IMR-90 (cell line): ENCODE data around the gene VWA8. TPM values are rescaled to one million over a fixed set of nuclear protein-coding genes. Genes with fewer than 3 reads are reported as not detected.

Experiments
- ATAC-seq: fragments of 200-7000 bp; cut with Tn5 transposase; 2 replicates; pipeline ENCODE4 v1.9.1; 2020; ENCODE audit warnings: low read depth, mild to moderate bottlenecking, moderate library complexity
- BruUV-seq: library from RNA; stranded (reverse); fragments of 400-500 nt; replicated peaks from 2 replicates; lab custom pipeline; 2021; lab: Mats Ljungman, UMichigan
- CTCF ChIA-PET: fragments of 300-600 bp; formaldehyde crosslinking; extraction: SDS; loops from one replicate; lab custom pipeline; 2021; ENCODE audit warnings: antibody characterized with exemption; lab: Yijun Ruan, JAX
- POLR2A ChIA-PET: fragments of 300-600 bp; sonication (Branson Sonifier 250); formaldehyde crosslinking; loops from one replicate; lab custom pipeline; 2022; ENCODE audit warnings: antibody characterized with exemption; ENCODE audit not compliant: unreplicated experiment; lab: Charles Lee
- DNase-seq: peaks from one replicate; pipeline ENCODE4 v3.0.0; 2013
- H2AFZ ChIP-seq: replicated peaks from 2 replicates; pipeline ENCODE3; 2013; ENCODE audit warnings: low read length, mild to moderate bottlenecking; ENCODE audit not compliant: poor library complexity
- H2AK5ac ChIP-seq: 2 replicates; pipeline ENCODE4 v1.6.1; 2013; ENCODE audit warnings: low read depth, low read length, inconsistent platforms
- H2AK9ac ChIP-seq: replicated peaks from 2 replicates; pipeline ENCODE3; 2013; ENCODE audit warnings: mild to moderate bottlenecking, low read depth, low read length, moderate library complexity; ENCODE audit not compliant: poor library complexity
- H2BK120ac ChIP-seq: 2 replicates; pipeline ENCODE4 v1.6.1; 2013; ENCODE audit warnings: low read depth, low read length, inconsistent platforms
- H2BK15ac ChIP-seq: 3 replicates; pipeline ENCODE4 v1.6.1; 2013; ENCODE audit warnings: low read depth, low read length, inconsistent platforms
- H2BK20ac ChIP-seq: 2 replicates; pipeline ENCODE4 v1.6.1; 2013; ENCODE audit warnings: low read depth, mild to moderate bottlenecking, inconsistent platforms, low read length, moderate library complexity
- H2BK5ac ChIP-seq: 2 replicates; pipeline ENCODE4 v1.6.1; 2013; ENCODE audit warnings: mild to moderate bottlenecking, low read depth, low read length, inconsistent platforms; ENCODE audit not compliant: poor library complexity, severe bottlenecking
- H3K14ac ChIP-seq: replicated peaks from 2 replicates; pipeline ENCODE4 v1.6.1; 2013; ENCODE audit warnings: low read depth, low read length, inconsistent platforms
- H3K18ac ChIP-seq: 2 replicates; pipeline ENCODE4 v1.6.1; 2013; ENCODE audit warnings: low read depth, low read length, control low read depth
- H3K23ac ChIP-seq: 2 replicates; pipeline ENCODE4 v1.6.1; 2013; ENCODE audit warnings: low read depth, low read length, inconsistent platforms
- H3K27ac ChIP-seq: 2 replicates; pipeline ENCODE4 v1.5.1; 2013; ENCODE audit warnings: mild to moderate bottlenecking, control low read depth, low read length; ENCODE audit not compliant: insufficient read depth
- H3K27me3 ChIP-seq: 2 replicates; pipeline ENCODE4 v1.6.1; 2013; ENCODE audit warnings: low read length; ENCODE audit not compliant: control insufficient read depth, insufficient read depth
- H3K36me3 ChIP-seq: 2 replicates; pipeline ENCODE4 v1.6.1; 2013; ENCODE audit warnings: low read length, mixed read lengths; ENCODE audit not compliant: control insufficient read depth, insufficient read depth
- H3K4ac ChIP-seq: 2 replicates; pipeline ENCODE4 v1.6.1; 2013; ENCODE audit warnings: low read depth, low read length, inconsistent platforms
- H3K4me1 ChIP-seq: 2 replicates; pipeline ENCODE4 v1.6.1; 2013; ENCODE audit warnings: low read length, mixed read lengths; ENCODE audit not compliant: control insufficient read depth, insufficient read depth
- H3K4me2 ChIP-seq: 2 replicates; pipeline ENCODE4 v1.6.1; 2013; ENCODE audit warnings: low read depth, mild to moderate bottlenecking, control low read depth, low read length, moderate library complexity
- H3K4me3 ChIP-seq: 2 replicates; pipeline ENCODE4 v1.5.1; 2013; ENCODE audit warnings: low read depth, mild to moderate bottlenecking, control low read depth, low read length, moderate library complexity; ENCODE audit not compliant: insufficient read depth
- H3K56ac ChIP-seq: 2 replicates; pipeline ENCODE4 v1.6.1; 2013; ENCODE audit warnings: low read length, inconsistent platforms; ENCODE audit not compliant: insufficient read depth; ENCODE audit errors: extremely low read depth
- H3K79me1 ChIP-seq, 2 experiments: 2 replicates each; pipeline ENCODE4 v1.6.1; 2013; ENCODE audit warnings: low read length in 2 of 2, inconsistent platforms in 1 of 2, low read depth in 1 of 2
- H3K9ac ChIP-seq: 2 replicates; pipeline ENCODE4 v1.6.1; 2013; ENCODE audit warnings: low read depth, low read length, control low read depth
- H3K9me1 ChIP-seq: 2 replicates; pipeline ENCODE4 v1.6.1; 2013; ENCODE audit warnings: low read length, inconsistent platforms; ENCODE audit not compliant: insufficient read depth
- H3K9me3 ChIP-seq: 2 replicates; pipeline ENCODE4 v1.6.1; 2013; ENCODE audit warnings: low read length; ENCODE audit not compliant: control insufficient read depth, insufficient read depth
- H4K20me1 ChIP-seq: 2 replicates; pipeline ENCODE4 v1.6.1; 2013; ENCODE audit warnings: low read length, inconsistent platforms; ENCODE audit not compliant: insufficient read depth
- H4K5ac ChIP-seq: 2 replicates; pipeline ENCODE4 v1.6.1; 2013; ENCODE audit warnings: mild to moderate bottlenecking, low read depth, low read length, control low read depth
- H4K8ac ChIP-seq, 2 experiments: 2 replicates each; pipeline ENCODE4 v1.6.1; 2013; ENCODE audit warnings: low read depth in 2 of 2, low read length in 2 of 2, control low read depth in 1 of 2, inconsistent platforms in 1 of 2
- H4K91ac ChIP-seq: 2 replicates; pipeline ENCODE4 v1.6.1; 2013; ENCODE audit warnings: low read depth, low read length, inconsistent platforms; ENCODE audit not compliant: insufficient read depth
- BHLHE40 ChIP-seq: fragments of 150-350 bp; IDR thresholded peaks from 2 replicates; pipeline ENCODE4 v1.6.1; 2016; ENCODE audit warnings: mild to moderate bottlenecking, low read depth, low read length
- CEBPB ChIP-seq: IDR thresholded peaks from 2 replicates; pipeline ENCODE4 v1.6.1; 2012; ENCODE audit warnings: low read depth, low read length, improper control_type of control experiment
- CHD1 ChIP-seq: IDR thresholded peaks from 2 replicates; pipeline ENCODE4 v1.6.1; 2012; ENCODE audit warnings: low read depth, low read length, improper control_type of control experiment
- ELK1 ChIP-seq: fragments of 150-350 bp; IDR thresholded peaks from 2 replicates; pipeline ENCODE4 v1.6.1; 2016; ENCODE audit warnings: low read depth, mild to moderate bottlenecking, low read length, moderate library complexity, borderline replicate concordance
- FOS ChIP-seq: fragments of 150-350 bp; IDR thresholded peaks from 2 replicates; pipeline ENCODE4 v1.6.1; 2016; ENCODE audit warnings: low read depth, low read length
- MAFK ChIP-seq: IDR thresholded peaks from 2 replicates; pipeline ENCODE4 v1.6.1; 2012; ENCODE audit warnings: low read depth, low read length, improper control_type of control experiment
- MAZ ChIP-seq: IDR thresholded peaks from 2 replicates; pipeline ENCODE4 v1.6.1; 2012; ENCODE audit warnings: low read depth, mild to moderate bottlenecking, low read length, improper control_type of control experiment, moderate library complexity, borderline replicate concordance
- MXI1 ChIP-seq: IDR thresholded peaks from 2 replicates; pipeline ENCODE4 v1.6.1; 2012; ENCODE audit warnings: low read depth, mild to moderate bottlenecking, low read length, moderate library complexity, borderline replicate concordance
- NFE2L2 ChIP-seq: fragments of 150-350 bp; IDR thresholded peaks from 2 replicates; pipeline ENCODE4 v1.6.1; 2016; ENCODE audit warnings: low read depth, mild to moderate bottlenecking, low read length
- POLR2A ChIP-seq: IDR thresholded peaks from 2 replicates; pipeline ENCODE4 v1.6.1; 2012; ENCODE audit warnings: mild to moderate bottlenecking, low read depth, low read length
- RAD21 ChIP-seq: IDR thresholded peaks from 2 replicates; pipeline ENCODE4 v1.6.1; 2012; ENCODE audit warnings: low read length, improper control_type of control experiment
- RCOR1 ChIP-seq: IDR thresholded peaks from 2 replicates; pipeline ENCODE4 v1.6.1; 2012; ENCODE audit warnings: mild to moderate bottlenecking, low read length, improper control_type of control experiment; ENCODE audit not compliant: insufficient replicate concordance
- SMC3 ChIP-seq: fragments of 150-350 bp; IDR thresholded peaks from 2 replicates; pipeline ENCODE4 v1.6.1; 2016; ENCODE audit warnings: low read depth, mild to moderate bottlenecking, antibody characterized with exemption, low read length, moderate library complexity
- WGBS, 2 experiments: methylation state at CpG; one replicate each; pipeline versions ENCODE4 v1.1.5 to v1.1.7; 2013; ENCODE audit warnings: missing lambda C conversion rate in 2 of 2; ENCODE audit not compliant: insufficient read length in 1 of 2; ENCODE audit errors: extremely low coverage in 2 of 2; 5-methylcytosine and 5-hydroxymethylcytosine counted together
- dilution Hi-C: fragments of 300-500 bp; cut with HindIII; formaldehyde crosslinking; loops from one replicate; pipeline ENCODE4 v1.14.3; 2018; ENCODE audit warnings: low sequenced_read_pairs; ENCODE audit not compliant: unreplicated experiment
- in situ Hi-C: fragments of 300-500 bp; cut with MboI; formaldehyde crosslinking; loops from 3 replicates; pipeline ENCODE4 v1.14.3; 2019; ENCODE audit warnings: low sequenced_read_pairs, inconsistent platforms, mixed read lengths
- intact Hi-C: fragments of 100-400 bp; cut with micrococcal nuclease; formaldehyde crosslinking; loops from 2 replicates; pipeline ENCODE4 v1.10.0; 2022
- polyA plus RNA-seq, 3 experiments: library from polyadenylated mRNA; depleted of rRNA; stranded (reverse); fragments of >200 nt; gene quantifications; 2 replicates each; pipeline ENCODE4 v1.2.3, GENCODE V29; 2012; ENCODE audit warnings: low replicate concordance in 1 of 3
- total RNA-seq: library from RNA; depleted of rRNA; stranded (reverse); fragments of >200 nt; gene quantifications from 2 replicates; pipeline ENCODE4 v1.2.3, GENCODE V29; 2012
- TF ChIP-seq, protein P1 (sequence below): conservative IDR thresholded peaks from 2 replicates; pipeline ENCODE4 v1.5.1; 2012; ENCODE audit warnings: mild to moderate bottlenecking, low read depth, low read length, improper control_type of control experiment
- TF ChIP-seq, protein P2 (sequence below): fragments of 150-350 bp; IDR thresholded peaks from 2 replicates; pipeline ENCODE4 v1.6.1; 2017; ENCODE audit warnings: mild to moderate bottlenecking, antibody characterized with exemption, low read length, low read depth

Gene VWA8
- total and polyA plus RNA-seq, 2 of the 4 experiments (the other 2 are of a cell fraction): 5.9 to 18.3 TPM

DNA sequence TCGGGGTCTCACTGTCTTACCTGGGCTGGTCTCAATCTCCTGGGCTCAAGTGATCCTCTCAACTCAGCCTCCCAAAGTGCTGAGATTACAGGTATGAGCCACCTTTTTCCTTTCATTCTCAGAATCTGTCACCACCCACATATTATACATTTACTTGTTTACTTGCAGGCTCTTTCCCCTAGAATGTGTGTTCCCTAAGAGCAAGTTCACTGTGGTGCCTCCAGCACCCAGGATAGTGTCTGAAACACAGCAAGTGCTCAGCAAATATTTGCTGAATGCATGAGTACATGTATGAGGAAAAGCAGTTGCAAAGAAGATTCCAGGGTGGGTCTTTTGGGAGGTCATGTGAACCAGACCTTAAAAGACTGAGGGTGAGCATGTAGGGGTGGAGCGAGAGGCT, 406.7 kb downstream of the VWA8 start:
- Histone ChIP-seq H2BK5ac (no peak overlapping the region), H3K27me3 (peaks cover 2% of the 10 kb centered on the region), H3K9me1 (no peaks in the 10 kb centered on the region), H3K4me2 (no peak overlapping the region), H2BK120ac (no peak overlapping the region), H3K4me3 (no peak overlapping the region), H3K14ac (no peak overlapping the region), H2AK9ac (no peak overlapping the region), H3K56ac (no peak overlapping the region), H3K79me1 (no peaks in the 10 kb centered on the region), H3K9ac (no peak overlapping the region), H3K4ac (no peak overlapping the region), H3K9me3 (no peaks in the 10 kb centered on the region), H2BK20ac (no peak overlapping the region), H3K27ac (no peak overlapping the region), H3K36me3 (no peaks in the 10 kb centered on the region), H2AFZ (no peak overlapping the region), H3K4me1 (no peaks in the 10 kb centered on the region), H4K20me1 (no peaks in the 10 kb centered on the region), H3K18ac (no peak overlapping the region), H2BK15ac (no peak overlapping the region), H4K8ac (no peak overlapping the region), H3K23ac (no peak overlapping the region), H4K5ac (no peak overlapping the region), H4K91ac (no peak overlapping the region), H2AK5ac (no peak overlapping the region)
- no peak for DNase-seq
- no TSS peak for BruUV-seq
- ChIA-PET CTCF (no interaction called here), POLR2A (no interaction called here)
- intact Hi-C loops (no loop called here), dilution Hi-C loops (no loop called here), in situ Hi-C loops (no loop called here)
- no peak for TF ChIP-seq MAZ
- TF ChIP-seq RCOR1: no peak
- no peak for TF ChIP-seq RAD21
- TF ChIP-seq, protein P1, sequence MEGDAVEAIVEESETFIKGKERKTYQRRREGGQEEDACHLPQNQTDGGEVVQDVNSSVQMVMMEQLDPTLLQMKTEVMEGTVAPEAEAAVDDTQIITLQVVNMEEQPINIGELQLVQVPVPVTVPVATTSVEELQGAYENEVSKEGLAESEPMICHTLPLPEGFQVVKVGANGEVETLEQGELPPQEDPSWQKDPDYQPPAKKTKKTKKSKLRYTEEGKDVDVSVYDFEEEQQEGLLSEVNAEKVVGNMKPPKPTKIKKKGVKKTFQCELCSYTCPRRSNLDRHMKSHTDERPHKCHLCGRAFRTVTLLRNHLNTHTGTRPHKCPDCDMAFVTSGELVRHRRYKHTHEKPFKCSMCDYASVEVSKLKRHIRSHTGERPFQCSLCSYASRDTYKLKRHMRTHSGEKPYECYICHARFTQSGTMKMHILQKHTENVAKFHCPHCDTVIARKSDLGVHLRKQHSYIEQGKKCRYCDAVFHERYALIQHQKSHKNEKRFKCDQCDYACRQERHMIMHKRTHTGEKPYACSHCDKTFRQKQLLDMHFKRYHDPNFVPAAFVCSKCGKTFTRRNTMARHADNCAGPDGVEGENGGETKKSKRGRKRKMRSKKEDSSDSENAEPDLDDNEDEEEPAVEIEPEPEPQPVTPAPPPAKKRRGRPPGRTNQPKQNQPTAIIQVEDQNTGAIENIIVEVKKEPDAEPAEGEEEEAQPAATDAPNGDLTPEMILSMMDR: no peak
- TF ChIP-seq CHD1: no peak
- TF ChIP-seq ELK1: no peak
- no peak for TF ChIP-seq MAFK
- no peak for TF ChIP-seq CEBPB
- no peak for TF ChIP-seq POLR2A
- no peak for TF ChIP-seq NFE2L2
- TF ChIP-seq, protein P2, sequence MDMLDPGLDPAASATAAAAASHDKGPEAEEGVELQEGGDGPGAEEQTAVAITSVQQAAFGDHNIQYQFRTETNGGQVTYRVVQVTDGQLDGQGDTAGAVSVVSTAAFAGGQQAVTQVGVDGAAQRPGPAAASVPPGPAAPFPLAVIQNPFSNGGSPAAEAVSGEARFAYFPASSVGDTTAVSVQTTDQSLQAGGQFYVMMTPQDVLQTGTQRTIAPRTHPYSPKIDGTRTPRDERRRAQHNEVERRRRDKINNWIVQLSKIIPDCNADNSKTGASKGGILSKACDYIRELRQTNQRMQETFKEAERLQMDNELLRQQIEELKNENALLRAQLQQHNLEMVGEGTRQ: no peak
- no peak for TF ChIP-seq MXI1
- no peak for TF ChIP-seq SMC3
- no peak for TF ChIP-seq FOS
- TF ChIP-seq BHLHE40: no peak
- no peak for ATAC-seq
- WGBS, 2 experiments: 100% methylated on average over 1 of the region's 2 CpGs; no CpG with 5 or more reads in 1 of the 2 experiments
